ENCODE results near the gene SNRPD2.

Gene SNRPD2

DNA sequence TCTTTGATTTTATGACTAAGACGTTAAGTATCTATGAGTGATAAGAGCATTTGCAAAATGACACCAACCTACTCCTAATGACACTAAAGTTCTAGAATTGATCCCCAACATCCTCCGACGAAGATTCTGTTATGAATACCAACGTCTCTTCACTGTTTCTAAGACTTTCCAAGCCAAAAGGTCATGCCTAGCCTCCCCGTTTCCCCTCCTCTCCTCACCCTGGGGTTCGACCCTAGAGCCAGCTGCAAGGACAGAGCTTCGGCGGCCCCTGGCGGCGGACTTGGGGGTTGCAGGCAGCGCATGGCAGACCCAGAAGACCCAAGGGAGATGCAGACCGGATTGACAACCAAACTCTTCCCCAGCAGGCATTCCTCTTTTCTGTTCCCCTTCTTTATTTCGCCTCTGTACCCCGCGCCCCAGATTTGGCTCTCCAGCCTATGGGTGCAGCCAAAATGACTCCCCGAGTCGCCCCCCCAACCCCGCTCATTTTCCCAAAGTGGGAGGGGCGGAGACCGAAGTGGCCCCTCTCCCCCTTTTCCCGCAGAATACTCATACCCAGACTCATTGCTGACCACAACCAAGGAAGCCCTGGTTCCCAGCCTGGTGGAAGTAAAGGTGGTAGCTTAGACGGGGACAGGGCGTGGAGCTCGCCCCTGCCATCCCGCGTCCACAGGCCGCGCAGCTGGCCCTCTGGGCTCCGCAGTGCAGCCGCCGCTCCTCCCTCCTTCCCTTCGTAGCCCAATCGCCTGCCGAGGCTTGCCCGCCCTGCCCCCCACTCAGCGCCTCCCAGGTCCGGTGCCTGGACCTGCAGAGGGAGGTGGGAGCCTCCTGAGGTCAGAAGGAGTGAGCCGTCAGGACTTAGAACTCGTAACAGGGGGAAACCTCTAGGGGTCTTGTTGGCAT, 48.5 kb downstream of the SNRPD2 start:
- no peaks in the 10 kb centered on the region for H3K36me3 ChIP-seq (replicated peaks; ENCODE audit: insufficient read depth, low read length)
- TF ChIP-seq EZH2 (optimal IDR thresholded peaks at IDR 0.05; ENCODE audit: low read depth, low read length): no peak
- TF ChIP-seq, protein P1, sequence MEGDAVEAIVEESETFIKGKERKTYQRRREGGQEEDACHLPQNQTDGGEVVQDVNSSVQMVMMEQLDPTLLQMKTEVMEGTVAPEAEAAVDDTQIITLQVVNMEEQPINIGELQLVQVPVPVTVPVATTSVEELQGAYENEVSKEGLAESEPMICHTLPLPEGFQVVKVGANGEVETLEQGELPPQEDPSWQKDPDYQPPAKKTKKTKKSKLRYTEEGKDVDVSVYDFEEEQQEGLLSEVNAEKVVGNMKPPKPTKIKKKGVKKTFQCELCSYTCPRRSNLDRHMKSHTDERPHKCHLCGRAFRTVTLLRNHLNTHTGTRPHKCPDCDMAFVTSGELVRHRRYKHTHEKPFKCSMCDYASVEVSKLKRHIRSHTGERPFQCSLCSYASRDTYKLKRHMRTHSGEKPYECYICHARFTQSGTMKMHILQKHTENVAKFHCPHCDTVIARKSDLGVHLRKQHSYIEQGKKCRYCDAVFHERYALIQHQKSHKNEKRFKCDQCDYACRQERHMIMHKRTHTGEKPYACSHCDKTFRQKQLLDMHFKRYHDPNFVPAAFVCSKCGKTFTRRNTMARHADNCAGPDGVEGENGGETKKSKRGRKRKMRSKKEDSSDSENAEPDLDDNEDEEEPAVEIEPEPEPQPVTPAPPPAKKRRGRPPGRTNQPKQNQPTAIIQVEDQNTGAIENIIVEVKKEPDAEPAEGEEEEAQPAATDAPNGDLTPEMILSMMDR (IDR thresholded peaks at IDR 0.05; ENCODE audit: low read length): peak; percentile 97
- peak; percentile 87 for DNase-seq
- H3K9ac ChIP-seq (ENCODE audit: low read length): peak overlapping the region; percentile 30; the same call in 1 of the 2 replicates
- H3K79me2 ChIP-seq (ENCODE audit: low read length): no peaks in the 10 kb centered on the region
- H3K9me3 ChIP-seq (replicated peaks; ENCODE audit: insufficient read depth, low read length): no peaks in the 10 kb centered on the region
- peak overlapping the region; percentile 41 for H3K4me3 ChIP-seq (ENCODE audit: low read length)
- peaks cover 36% of the 10 kb centered on the region for H3F3A ChIP-seq (ENCODE audit: insufficient read depth, low read length)
- peaks cover 6% of the 10 kb centered on the region; the same call in 1 of the 2 replicates for H3K27me3 ChIP-seq (replicated peaks; ENCODE audit: insufficient read depth, low read length)
- peak overlapping the region; percentile 49; the same call in 1 of the 2 replicates for H3K27ac ChIP-seq (ENCODE audit: low read length)
- no peaks in the 10 kb centered on the region for H4K20me1 ChIP-seq (ENCODE audit: insufficient read depth, low read length)
- H3K9me2 ChIP-seq (replicated peaks; ENCODE audit: insufficient read depth, low read length): no peaks in the 10 kb centered on the region
- H2AFZ ChIP-seq (ENCODE audit: low read length): peak overlapping the region; percentile 66
- H3K4me1 ChIP-seq (ENCODE audit: low read length): peaks cover 7% of the 10 kb centered on the region; the same call in 1 of the 2 replicates
- peak overlapping the region; percentile 97 for H3K4me2 ChIP-seq (ENCODE audit: low read depth, low read length)

DNA sequence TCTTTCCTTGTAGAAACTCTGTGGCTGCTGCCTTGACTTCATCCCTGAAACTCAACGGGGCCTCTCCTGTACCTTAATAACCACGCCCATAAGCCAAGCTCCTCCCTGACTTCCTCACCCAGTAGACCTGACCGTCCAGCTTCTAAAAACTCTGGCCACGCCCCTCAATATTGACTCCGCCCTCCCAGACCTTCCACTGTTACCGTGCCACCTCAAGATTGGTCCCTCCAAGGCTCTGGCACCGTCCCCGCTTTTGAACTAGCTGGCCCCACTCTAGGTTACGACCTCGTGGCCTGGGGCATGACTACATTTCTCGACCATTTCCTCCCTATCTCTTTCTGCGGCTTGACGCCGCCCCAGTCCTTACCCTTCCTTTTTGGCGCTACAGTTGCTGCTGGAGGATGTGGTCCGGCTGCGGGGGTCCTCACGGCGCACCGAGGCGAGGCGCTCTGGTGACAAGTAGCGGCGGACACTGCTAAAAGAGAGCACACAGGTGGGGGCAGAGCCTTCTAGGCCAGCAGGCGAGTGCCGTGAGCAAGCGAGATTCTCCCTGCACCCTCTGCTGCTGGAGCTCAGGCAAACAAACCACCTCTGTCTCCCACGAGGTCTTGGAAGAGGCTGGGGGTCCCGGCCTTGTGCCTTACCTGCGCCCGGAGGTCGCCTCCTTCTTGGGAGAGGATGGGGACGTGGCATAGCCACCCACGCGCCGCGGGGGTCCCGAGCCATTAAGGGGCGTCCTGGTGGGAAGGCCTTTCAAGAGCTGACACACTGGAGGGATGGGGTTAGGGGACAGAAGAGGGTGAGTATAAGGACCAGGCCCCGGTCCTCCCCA, 50.3 kb downstream of the SNRPD2 start:
- H3K9me3 ChIP-seq (replicated peaks; ENCODE audit: insufficient read depth, low read length): no peaks in the 10 kb centered on the region
- H3F3A ChIP-seq (ENCODE audit: insufficient read depth, low read length): peaks cover 36% of the 10 kb centered on the region
- H3K27me3 ChIP-seq (replicated peaks; ENCODE audit: insufficient read depth, low read length): peaks cover 6% of the 10 kb centered on the region; the same call in 1 of the 2 replicates
- H4K20me1 ChIP-seq (ENCODE audit: insufficient read depth, low read length): no peaks in the 10 kb centered on the region
- peaks cover 6% of the 10 kb centered on the region; the same call in 1 of the 2 replicates for H3K4me1 ChIP-seq (ENCODE audit: low read length)
- H3K4me3 ChIP-seq (ENCODE audit: low read length): peak overlapping the region; percentile 68
- H3K9ac ChIP-seq (ENCODE audit: low read length): peak overlapping the region; percentile 63
- H3K9me2 ChIP-seq (replicated peaks; ENCODE audit: insufficient read depth, low read length): no peaks in the 10 kb centered on the region
- TF ChIP-seq EZH2 (optimal IDR thresholded peaks at IDR 0.05; ENCODE audit: low read depth, low read length) (no peak), EZH2phosphoT487 (IDR thresholded peaks at IDR 0.05; ENCODE audit: low read length) (no peak)
- TF ChIP-seq, protein P1 (IDR thresholded peaks at IDR 0.05; ENCODE audit: low read length): no peak
- DNase-seq: peak; percentile 97
- H3K36me3 ChIP-seq (replicated peaks; ENCODE audit: insufficient read depth, low read length): no peaks in the 10 kb centered on the region
- H3K4me2 ChIP-seq (ENCODE audit: low read depth, low read length): peak overlapping the region; percentile 96
- H3K79me2 ChIP-seq (ENCODE audit: low read length): no peaks in the 10 kb centered on the region
- peak overlapping the region; percentile 63 for H2AFZ ChIP-seq (ENCODE audit: low read length)
- H3K27ac ChIP-seq (ENCODE audit: low read length): peak overlapping the region; percentile 85

DNA sequence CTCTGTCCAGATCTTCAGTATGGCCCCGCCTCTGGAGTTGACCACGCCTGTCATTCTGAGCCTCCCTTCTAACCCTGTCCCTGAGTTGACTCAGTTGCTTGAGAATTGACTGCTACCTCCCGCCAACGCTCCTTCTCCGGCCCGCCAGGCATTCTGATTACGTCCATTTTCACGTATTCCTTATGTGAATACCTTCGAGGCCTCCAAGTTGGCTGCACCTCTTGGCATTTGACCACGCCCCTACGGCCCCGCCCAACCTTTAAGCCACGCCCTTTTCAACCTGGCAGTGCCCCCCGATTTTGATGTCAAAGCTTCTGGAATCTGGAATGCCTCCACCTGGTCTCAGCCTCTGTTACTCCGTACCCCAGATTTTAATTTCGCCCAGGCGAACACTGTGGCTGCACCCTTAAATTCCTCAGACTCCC, 50.9 kb downstream of the SNRPD2 start:
- TF ChIP-seq EZH2phosphoT487 (IDR thresholded peaks at IDR 0.05; ENCODE audit: low read length) (no peak), EZH2 (optimal IDR thresholded peaks at IDR 0.05; ENCODE audit: low read depth, low read length) (no peak)
- TF ChIP-seq, protein P1 (IDR thresholded peaks at IDR 0.05; ENCODE audit: low read length): no peak
- H3K4me1 ChIP-seq (ENCODE audit: low read length): peaks cover 4% of the 10 kb centered on the region; the same call in 1 of the 2 replicates
- peak overlapping the region; percentile 96 for H3K4me2 ChIP-seq (ENCODE audit: low read depth, low read length)
- no peak for DNase-seq
- no peaks in the 10 kb centered on the region for H3K79me2 ChIP-seq (ENCODE audit: low read length)
- no peaks in the 10 kb centered on the region for H3K9me3 ChIP-seq (replicated peaks; ENCODE audit: insufficient read depth, low read length)
- no peaks in the 10 kb centered on the region for H3K36me3 ChIP-seq (replicated peaks; ENCODE audit: insufficient read depth, low read length)
- peak overlapping the region; percentile 63; the same call in 1 of the 2 replicates for H2AFZ ChIP-seq (ENCODE audit: low read length)
- H3K9me2 ChIP-seq (replicated peaks; ENCODE audit: insufficient read depth, low read length): no peaks in the 10 kb centered on the region
- no peak overlapping the region for H3K9ac ChIP-seq (ENCODE audit: low read length)
- H3K4me3 ChIP-seq (ENCODE audit: low read length): peak overlapping the region; percentile 68
- peaks cover 6% of the 10 kb centered on the region; the same call in 1 of the 2 replicates for H3K27me3 ChIP-seq (replicated peaks; ENCODE audit: insufficient read depth, low read length)
- peaks cover 36% of the 10 kb centered on the region for H3F3A ChIP-seq (ENCODE audit: insufficient read depth, low read length)
- no peaks in the 10 kb centered on the region for H4K20me1 ChIP-seq (ENCODE audit: insufficient read depth, low read length)
- H3K27ac ChIP-seq (ENCODE audit: low read length): peak overlapping the region; percentile 85; the same call in 1 of the 2 replicates

All from MM.1S (cell line).